ENCODE measurements around the gene POLG2. TPM values are rescaled to one million over a fixed set of nuclear protein-coding genes. Genes with fewer than 3 reads are reported as not detected.
"Not testable (repeated sequence)": the region's sequence is repeated elsewhere in the genome, so short reads cannot be mapped to it uniquely, and the experiment has no call there.

The POLG2 gene
- total RNA-seq, 1 donor from 2014 or later: 22.9 TPM

GRCh38 chr17:64441772-64442540, 54.9 kb downstream of the POLG2 start:
- H3K4me1 Mint-ChIP-seq (ENCODE audit: unreplicated experiment): peaks cover 5% of the 10 kb centered on the region
- DNase-seq (ENCODE audit: extremely low spot score, unreplicated experiment): no peak
- no peaks in the 10 kb centered on the region for H3K27me3 Mint-ChIP-seq
- H3K4me3 Mint-ChIP-seq: no peak overlapping the region
- TF ChIP-seq CTCF (conservative IDR thresholded peaks at IDR 0.05): no peak
- H3K9me3 Mint-ChIP-seq: peaks cover 11% of the 10 kb centered on the region
- H3K27ac Mint-ChIP-seq: no peak overlapping the region
- H3K36me3 Mint-ChIP-seq: no peaks in the 10 kb centered on the region

- H3K4me3 Mint-ChIP-seq: no peak overlapping the region
- peaks cover 13% of the 10 kb centered on the region for H3K9me3 Mint-ChIP-seq
- peaks cover 5% of the 10 kb centered on the region for H3K4me1 Mint-ChIP-seq (ENCODE audit: unreplicated experiment)
- no peak for DNase-seq (ENCODE audit: extremely low spot score, unreplicated experiment)
- no peaks in the 10 kb centered on the region for H3K36me3 Mint-ChIP-seq
- TF ChIP-seq CTCF (conservative IDR thresholded peaks at IDR 0.05): no peak
- H3K27me3 Mint-ChIP-seq: no peaks in the 10 kb centered on the region
- no peak overlapping the region for H3K27ac Mint-ChIP-seq
These were observed 56.9 kb downstream of the POLG2 start for GRCh38 chr17:64439956-64440355.

- not testable (repeated sequence) for H3K4me1 Mint-ChIP-seq (ENCODE audit: unreplicated experiment); DNase-seq (ENCODE audit: extremely low spot score, unreplicated experiment); H3K27ac Mint-ChIP-seq; H3K36me3 Mint-ChIP-seq; H3K27me3 Mint-ChIP-seq; H3K4me3 Mint-ChIP-seq
- H3K9me3 Mint-ChIP-seq: peaks cover 13% of the 10 kb centered on the region
These were observed 57.3 kb downstream of the POLG2 start for GRCh38 chr17:64439521-64439920.

- Mint-ChIP-seq H3K4me3 (no peak overlapping the region), H3K9me3 (peaks cover 13% of the 10 kb centered on the region), H3K36me3 (no peaks in the 10 kb centered on the region), H3K27ac (no peak overlapping the region), H3K4me1 (ENCODE audit: unreplicated experiment) (peaks cover 5% of the 10 kb centered on the region), H3K27me3 (no peaks in the 10 kb centered on the region)
- no peak for TF ChIP-seq CTCF (conservative IDR thresholded peaks at IDR 0.05)
- DNase-seq (ENCODE audit: extremely low spot score, unreplicated experiment): no peak
These were observed 58.8 kb downstream of the POLG2 start for GRCh38 chr17:64437944-64438525.

GRCh38 chr17:64431534-64431933, 65.3 kb downstream of the POLG2 start:
- TF ChIP-seq CTCF (conservative IDR thresholded peaks at IDR 0.05): no peak
- DNase-seq (ENCODE audit: extremely low spot score, unreplicated experiment): no peak
- Mint-ChIP-seq H3K36me3 (no peaks in the 10 kb centered on the region), H3K27me3 (peaks cover 8% of the 10 kb centered on the region), H3K9me3 (no peaks in the 10 kb centered on the region), H3K4me1 (ENCODE audit: unreplicated experiment) (no peaks in the 10 kb centered on the region), H3K4me3 (no peak overlapping the region), H3K27ac (no peak overlapping the region)

GRCh38 chr17:64430036-64430435, 66.8 kb downstream of the POLG2 start:
- peaks cover 12% of the 10 kb centered on the region for H3K27me3 Mint-ChIP-seq
- not testable (repeated sequence) for H3K27ac Mint-ChIP-seq; DNase-seq (ENCODE audit: extremely low spot score, unreplicated experiment); H3K36me3 Mint-ChIP-seq; H3K4me3 Mint-ChIP-seq; H3K9me3 Mint-ChIP-seq; H3K4me1 Mint-ChIP-seq (ENCODE audit: unreplicated experiment)
